Sigmoid colon (tissue), 7 donors: Measurements from ENCODE around the gene PPM1B. TPM values are rescaled to one million over a fixed set of nuclear protein-coding genes. Genes with fewer than 3 reads are reported as not detected.
"Not testable (repeated sequence)": the region's sequence is repeated elsewhere in the genome, so short reads cannot be mapped to it uniquely, and the experiment has no call there.

ENCODE experiments used
- DNase-seq: peaks from one replicate; pipeline ENCODE4 v3.0.0-alpha.2; 2019
- H3K27ac ChIP-seq, 4 donors: fragments of 200-600 bp; sonication (generic); one replicate each; pipeline ENCODE4 v1.5.1; 2016 to 2019; ENCODE audit warnings: mild to moderate bottlenecking in 1 of 4
- H3K27me3 ChIP-seq, 3 donors: fragments of 200-600 bp; sonication (generic); one replicate each; pipeline ENCODE4 v1.5.1; 2019; ENCODE audit warnings: mild to moderate bottlenecking in 1 of 3
- H3K36me3 ChIP-seq, 4 donors: fragments of 200-600 bp; sonication (generic); one replicate each; pipeline ENCODE4 v1.5.1; 2016 to 2019
- H3K4me1 ChIP-seq, 4 donors: fragments of 200-600 bp; sonication (generic); one replicate each; pipeline ENCODE4 v1.5.1; 2017 to 2019
- H3K4me3 ChIP-seq, 4 donors: fragments of 200-600 bp; sonication (generic); one replicate each; pipeline ENCODE4 v1.5.1; 2017 to 2019; ENCODE audit warnings: mild to moderate bottlenecking in 2 of 4, moderate library complexity in 1 of 4
- H3K9me3 ChIP-seq, 4 donors: fragments of 200-600 bp in 3 of 4; sonication (generic) in 3 of 4; one replicate each; pipeline versions ENCODE4 v1.5.1 to v1.6.1; 2013 to 2019
- EP300 ChIP-seq, 4 donors: sonication (generic); formaldehyde crosslinking; IDR thresholded peaks; one replicate each; pipeline ENCODE4 v1.6.1; 2017; ENCODE audit warnings: antibody characterized with exemption in 4 of 4
- POLR2A ChIP-seq, 2 donors: fragments of 450-650 bp; IDR thresholded peaks; one replicate each; pipeline ENCODE4 v1.6.1; 2016; ENCODE audit warnings: antibody characterized with exemption in 2 of 2, mild to moderate bottlenecking in 2 of 2, moderate library complexity in 2 of 2
- POLR2AphosphoS5 ChIP-seq, 4 donors: sonication (generic); formaldehyde crosslinking; IDR thresholded peaks; one replicate each; pipeline ENCODE4 v1.6.1; 2017; ENCODE audit warnings: antibody characterized with exemption in 4 of 4
- WGBS, 2 donors: extraction: QIAGEN DNeasy Blood & Tissue Kit; methylation state at CpG; one replicate each; pipeline ENCODE4 v1.1.7; 2013; 5-methylcytosine and 5-hydroxymethylcytosine counted together
- intact Hi-C: fragments of 100-400 bp; cut with DNase I; formaldehyde crosslinking; loops from one replicate; pipeline ENCODE4 v1.15.1; 2023
- polyA plus RNA-seq, 3 donors: library from polyadenylated mRNA; stranded (reverse); fragments of 200-250 nt; gene quantifications; one replicate each; pipeline ENCODE4 v1.2.3, GENCODE V29; 2013
- total RNA-seq, 4 donors: library from RNA; depleted of rRNA; stranded (reverse); fragments of >200 nt; gene quantifications; one replicate each; pipeline ENCODE4 v1.1.0, GENCODE V29; 2016
- TF ChIP-seq, protein P1 (sequence below), 4 experiments: fragments of 450-650 bp in 3 of 4; fragments of 200-600 bp in 1 of 4; IDR thresholded peaks; one replicate each; pipeline ENCODE4 v1.5.1; 2016 to 2019; ENCODE audit warnings: antibody characterized with exemption in 4 of 4, mild to moderate bottlenecking in 3 of 4, moderate library complexity in 2 of 4
- donor health status: healthy with polysubstance abuse.
- donor health status: Bipolar disorder and iron deficiency.
- donor health status: healthy.

Gene PPM1B
- total and polyA plus RNA-seq, 7 donors = 29.4 to 47.8 (median 41.3) TPM

DNA sequence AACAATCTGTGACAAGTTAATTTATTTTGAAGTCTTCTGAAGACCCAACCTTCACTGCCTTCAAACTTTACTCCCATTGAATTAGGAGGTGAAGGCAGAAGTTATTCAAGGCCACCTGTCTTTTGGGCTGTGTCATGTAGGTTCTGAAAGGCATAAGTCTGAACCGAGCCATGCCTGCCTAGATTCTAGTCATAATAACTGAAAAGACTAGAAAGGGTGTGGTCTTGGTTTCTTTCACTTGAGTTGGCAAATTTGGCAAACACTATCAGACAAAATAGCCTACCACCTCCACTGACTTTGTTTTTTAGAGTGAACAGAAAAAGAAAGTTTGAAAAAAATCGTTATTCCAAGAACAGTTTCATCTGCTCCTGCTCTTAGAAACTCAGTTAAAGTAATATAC lies 38.4 kb downstream of the PPM1B start:
- TF ChIP-seq POLR2A (IDR thresholded peaks at IDR 0.05) (no peak), EP300 (IDR thresholded peaks at IDR 0.05) (no peak), POLR2AphosphoS5 (IDR thresholded peaks at IDR 0.05) (no peak)
- TF ChIP-seq, protein P1, sequence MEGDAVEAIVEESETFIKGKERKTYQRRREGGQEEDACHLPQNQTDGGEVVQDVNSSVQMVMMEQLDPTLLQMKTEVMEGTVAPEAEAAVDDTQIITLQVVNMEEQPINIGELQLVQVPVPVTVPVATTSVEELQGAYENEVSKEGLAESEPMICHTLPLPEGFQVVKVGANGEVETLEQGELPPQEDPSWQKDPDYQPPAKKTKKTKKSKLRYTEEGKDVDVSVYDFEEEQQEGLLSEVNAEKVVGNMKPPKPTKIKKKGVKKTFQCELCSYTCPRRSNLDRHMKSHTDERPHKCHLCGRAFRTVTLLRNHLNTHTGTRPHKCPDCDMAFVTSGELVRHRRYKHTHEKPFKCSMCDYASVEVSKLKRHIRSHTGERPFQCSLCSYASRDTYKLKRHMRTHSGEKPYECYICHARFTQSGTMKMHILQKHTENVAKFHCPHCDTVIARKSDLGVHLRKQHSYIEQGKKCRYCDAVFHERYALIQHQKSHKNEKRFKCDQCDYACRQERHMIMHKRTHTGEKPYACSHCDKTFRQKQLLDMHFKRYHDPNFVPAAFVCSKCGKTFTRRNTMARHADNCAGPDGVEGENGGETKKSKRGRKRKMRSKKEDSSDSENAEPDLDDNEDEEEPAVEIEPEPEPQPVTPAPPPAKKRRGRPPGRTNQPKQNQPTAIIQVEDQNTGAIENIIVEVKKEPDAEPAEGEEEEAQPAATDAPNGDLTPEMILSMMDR (IDR thresholded peaks at IDR 0.05) = no peak
- 87 to 89% methylated on average over 2 of the region's 2 CpGs for WGBS, 2 donors
- no peak overlapping the region for H3K27ac ChIP-seq
- H3K4me3 ChIP-seq = no peak overlapping the region
- peaks cover 0 to 5% (median under 1%) of the 10 kb centered on the region in 4 donors for H3K4me1 ChIP-seq
- H3K27me3 ChIP-seq = no peaks in the 10 kb centered on the region
- no peaks in the 10 kb centered on the region for H3K9me3 ChIP-seq
- no peak for DNase-seq
- H3K36me3 ChIP-seq = peaks cover 0 to 31% (median 7%) of the 10 kb centered on the region in 4 donors
- intact Hi-C loops = no loop called here

DNA sequence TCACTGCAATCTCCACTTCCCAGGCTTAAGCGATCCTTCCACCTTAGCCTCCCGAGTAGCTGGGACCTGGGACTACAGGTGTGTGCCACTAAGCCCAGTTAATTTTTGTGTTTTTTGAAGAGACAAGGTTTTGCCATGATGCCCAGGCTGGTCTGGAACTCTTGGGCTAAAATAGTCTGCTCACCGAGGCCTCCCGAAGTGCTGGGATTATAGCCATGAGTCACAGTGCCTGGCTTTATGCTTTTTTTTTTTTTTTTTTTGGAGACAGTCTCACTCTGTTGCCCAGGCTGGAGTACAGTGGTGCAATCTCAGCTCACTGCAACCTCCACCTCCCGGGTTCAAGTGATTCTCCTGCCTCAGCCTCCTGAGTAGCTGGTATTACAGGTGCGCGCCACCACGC lies 39.0 kb downstream of the PPM1B start:
- H3K27me3 ChIP-seq, H3K4me3 ChIP-seq, H3K9me3 ChIP-seq, intact Hi-C loops, H3K27ac ChIP-seq, H3K4me1 ChIP-seq, DNase-seq: not testable (repeated sequence)
- H3K36me3 ChIP-seq = peaks cover 0 to 31% (median 7%) of the 10 kb centered on the region in 4 donors
- 93 to 95% methylated on average over 8 of the region's 8 CpGs for WGBS, 2 donors

DNA sequence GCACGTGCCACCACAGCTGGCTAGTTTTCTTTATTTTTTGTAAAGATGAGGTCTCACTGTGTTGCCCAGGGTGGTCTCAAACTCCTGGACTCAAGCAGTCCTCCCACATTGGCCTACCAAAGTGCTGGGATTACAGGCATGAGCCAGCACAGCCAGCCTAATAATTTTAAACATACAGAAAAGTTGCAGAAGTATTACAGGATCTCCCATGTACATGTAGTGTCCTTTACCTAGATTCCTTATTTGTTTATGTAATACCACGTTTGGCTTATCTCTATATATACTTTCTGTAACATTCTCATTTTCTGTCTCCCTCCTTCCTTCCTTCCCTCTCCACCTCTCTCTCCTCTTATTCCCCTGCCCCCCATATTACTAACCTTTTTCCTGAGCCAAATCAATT lies 41.7 kb downstream of the PPM1B start:
- H3K36me3 ChIP-seq = peaks cover 0 to 31% (median 7%) of the 10 kb centered on the region in 4 donors
- TF ChIP-seq POLR2A (IDR thresholded peaks at IDR 0.05) (no peak), POLR2AphosphoS5 (IDR thresholded peaks at IDR 0.05) (no peak), EP300 (IDR thresholded peaks at IDR 0.05) (no peak)
- TF ChIP-seq, protein P1 (IDR thresholded peaks at IDR 0.05) = no peak
- H3K27me3 ChIP-seq = no peaks in the 10 kb centered on the region
- DNase-seq = no peak
- no peak overlapping the region for H3K27ac ChIP-seq
- WGBS, 2 donors = 80 to 85% methylated on average over 2 of the region's 2 CpGs
- H3K4me1 ChIP-seq = no peaks in the 10 kb centered on the region
- no peaks in the 10 kb centered on the region for H3K9me3 ChIP-seq
- no peak overlapping the region for H3K4me3 ChIP-seq
- intact Hi-C loops = no loop called here

DNA sequence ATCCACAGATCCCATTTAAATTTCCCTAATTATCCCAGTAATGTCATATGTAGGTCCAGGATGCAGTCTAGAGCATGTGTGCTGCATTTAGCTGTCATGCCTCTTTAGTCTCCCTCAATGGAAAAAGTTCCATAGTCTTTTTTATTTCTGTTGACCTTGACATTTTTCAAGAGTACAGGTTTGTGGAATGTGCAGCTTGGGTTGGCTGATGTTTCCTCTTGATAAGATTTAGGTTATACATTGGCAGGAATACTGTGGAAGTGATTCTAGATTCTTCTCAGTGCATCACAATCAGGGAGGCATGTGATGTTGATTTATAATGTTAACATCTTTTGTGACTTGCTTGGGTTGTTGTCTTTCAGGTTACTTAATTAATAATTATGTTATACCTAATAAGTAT lies 42.5 kb downstream of the PPM1B start:
- intact Hi-C loops = no loop called here
- Histone ChIP-seq H3K4me1 (no peaks in the 10 kb centered on the region), H3K27me3 (no peaks in the 10 kb centered on the region), H3K36me3 (peaks cover 0 to 31% (median 7%) of the 10 kb centered on the region in 4 donors), H3K27ac (no peak overlapping the region), H3K9me3 (no peaks in the 10 kb centered on the region), H3K4me3 (no peak overlapping the region)
- no peak for TF ChIP-seq POLR2A (IDR thresholded peaks at IDR 0.05)
- TF ChIP-seq, protein P1 (IDR thresholded peaks at IDR 0.05) = no peak
- no peak for DNase-seq

DNA sequence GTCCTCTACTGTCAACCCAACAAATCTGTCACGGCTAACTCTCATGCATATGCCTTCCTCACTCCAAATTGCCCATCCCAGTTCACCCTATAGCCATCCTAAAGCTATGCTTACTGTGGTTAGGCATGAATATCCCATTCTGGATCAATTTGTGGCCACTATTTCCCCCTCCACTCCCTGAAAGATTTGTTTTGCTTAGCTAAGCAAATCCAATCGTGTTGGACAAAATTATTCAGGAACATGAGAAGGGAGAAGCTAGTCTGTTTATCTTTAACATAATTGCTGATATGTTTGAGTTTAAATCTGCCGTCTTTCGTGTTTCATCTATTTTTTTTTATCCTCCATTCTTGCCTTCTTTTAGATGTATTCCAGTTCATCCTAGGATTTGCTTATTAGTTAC lies 43.6 kb downstream of the PPM1B start:
- no peak overlapping the region for H3K4me3 ChIP-seq
- no peak overlapping the region for H3K27ac ChIP-seq
- intact Hi-C loops = no loop called here
- H3K36me3 ChIP-seq = peaks cover 0 to 31% (median 7%) of the 10 kb centered on the region in 4 donors
- H3K4me1 ChIP-seq = no peaks in the 10 kb centered on the region
- no peaks in the 10 kb centered on the region for H3K9me3 ChIP-seq
- DNase-seq = no peak
- WGBS, 2 donors = 92% methylated on average over 4 of the region's 4 CpGs
- no peak for TF ChIP-seq POLR2AphosphoS5 (IDR thresholded peaks at IDR 0.05)
- H3K27me3 ChIP-seq = no peaks in the 10 kb centered on the region

DNA sequence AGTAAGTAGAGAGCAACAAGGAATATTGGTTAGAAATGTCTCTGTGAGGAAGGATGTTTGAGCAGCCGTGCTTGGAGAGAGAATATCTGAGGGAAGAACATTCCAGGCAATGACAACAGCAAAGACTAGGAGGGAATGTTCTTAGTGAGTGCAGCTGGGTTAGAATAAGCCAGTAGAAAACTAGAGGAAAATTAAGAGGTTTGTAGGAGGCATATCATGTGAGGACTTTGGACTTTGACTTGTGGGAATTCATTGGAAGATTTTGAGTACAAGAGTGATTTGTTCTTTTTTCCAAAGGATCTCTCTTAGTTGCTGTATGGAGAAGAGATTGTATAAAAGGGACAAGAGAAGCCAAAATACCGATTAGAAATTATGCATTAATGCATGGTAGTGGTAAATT lies 47.2 kb downstream of the PPM1B start:
- TF ChIP-seq, protein P1 (IDR thresholded peaks at IDR 0.05) = no peak
- no peak for TF ChIP-seq EP300 (IDR thresholded peaks at IDR 0.05)
- no peak for TF ChIP-seq POLR2A (IDR thresholded peaks at IDR 0.05)
- no peak for TF ChIP-seq POLR2AphosphoS5 (IDR thresholded peaks at IDR 0.05)

More for the DNA sequence above, 47.2 kb downstream of the PPM1B start:
- Histone ChIP-seq H3K27me3 (no peaks in the 10 kb centered on the region), H3K4me3 (no peak overlapping the region), H3K4me1 (no peaks in the 10 kb centered on the region), H3K9me3 (no peaks in the 10 kb centered on the region), H3K36me3 (peaks cover 3 to 32% (median 9%) of the 10 kb centered on the region in 4 donors), H3K27ac (no peak overlapping the region)
- no peak for DNase-seq
- intact Hi-C loops = no loop called here
- 77 to 95% methylated on average over 2 of the region's 2 CpGs for WGBS, 2 donors
